Mesenteric fat pad (tissue), 1 donor: ENCODE results near the gene ACSL5. TPM values are rescaled to one million over a fixed set of nuclear protein-coding genes. Genes with fewer than 3 reads are reported as not detected.

Experiments
- DNase-seq: peaks from one replicate; pipeline ENCODE4 v3.0.0-alpha.2; 2020; ENCODE audit warnings: low spot score
- long read RNA-seq: library from polyadenylated mRNA; unstranded; transcript quantifications from one replicate; pipeline ENCODE4 v2.0.0, GENCODE V29; 2020
- total RNA-seq: library from RNA; stranded (reverse); fragmentation: NEBNext Ultra II Directional; extraction: Animal tissue kit (Norgen Biotek cat#: 25700); gene quantifications from one replicate; pipeline ENCODE4 v1.2.1, GENCODE V29; 2021
- donor health status: DM: yes; HTN: yes; CAD: no.

ACSL5 gene, protein sequence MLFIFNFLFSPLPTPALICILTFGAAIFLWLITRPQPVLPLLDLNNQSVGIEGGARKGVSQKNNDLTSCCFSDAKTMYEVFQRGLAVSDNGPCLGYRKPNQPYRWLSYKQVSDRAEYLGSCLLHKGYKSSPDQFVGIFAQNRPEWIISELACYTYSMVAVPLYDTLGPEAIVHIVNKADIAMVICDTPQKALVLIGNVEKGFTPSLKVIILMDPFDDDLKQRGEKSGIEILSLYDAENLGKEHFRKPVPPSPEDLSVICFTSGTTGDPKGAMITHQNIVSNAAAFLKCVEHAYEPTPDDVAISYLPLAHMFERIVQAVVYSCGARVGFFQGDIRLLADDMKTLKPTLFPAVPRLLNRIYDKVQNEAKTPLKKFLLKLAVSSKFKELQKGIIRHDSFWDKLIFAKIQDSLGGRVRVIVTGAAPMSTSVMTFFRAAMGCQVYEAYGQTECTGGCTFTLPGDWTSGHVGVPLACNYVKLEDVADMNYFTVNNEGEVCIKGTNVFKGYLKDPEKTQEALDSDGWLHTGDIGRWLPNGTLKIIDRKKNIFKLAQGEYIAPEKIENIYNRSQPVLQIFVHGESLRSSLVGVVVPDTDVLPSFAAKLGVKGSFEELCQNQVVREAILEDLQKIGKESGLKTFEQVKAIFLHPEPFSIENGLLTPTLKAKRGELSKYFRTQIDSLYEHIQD
- 41.9 TPM for total RNA-seq
- long read RNA-seq, transcript ACSL5-205 (20 exons, 3,281 nt) = minor isoform, 7 of 128 reads
- long read RNA-seq, transcript ACSL5-203 (21 exons, 3,353 nt) = major isoform, 77 of 128 reads
- long read RNA-seq, partial matches to known transcripts = 26 of 128 reads
- long read RNA-seq, other reads (novel, unspliced or antisense) = 11 of 128 reads

DNA sequence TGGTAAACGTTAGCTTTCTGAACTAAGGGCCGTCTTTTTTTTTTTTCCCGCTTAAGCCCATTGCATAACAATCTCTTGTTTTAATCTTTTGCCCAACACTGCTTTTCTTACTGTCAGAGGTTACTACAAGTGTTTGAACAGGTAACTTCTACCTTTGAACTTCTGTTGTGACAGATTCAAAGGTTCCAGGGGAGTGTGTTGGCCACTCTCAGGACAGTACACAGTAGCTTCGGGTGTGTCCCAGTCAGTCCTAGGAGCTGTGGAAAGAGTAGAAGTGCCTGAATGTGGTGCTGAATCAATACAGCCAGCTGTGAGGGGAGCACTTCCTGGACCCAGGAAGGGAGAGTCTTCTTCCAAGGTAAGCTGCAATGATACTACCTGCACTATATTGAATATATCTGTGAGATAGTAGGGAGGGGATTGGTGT lies at the start of gene ACSL5:
TSS of gene ACSL5 (plus strand) at position 205 of the 427 bp plus-strand sequence. CDS start 20,831 bp downstream, outside the sequence.
- no peak for DNase-seq

DNA sequence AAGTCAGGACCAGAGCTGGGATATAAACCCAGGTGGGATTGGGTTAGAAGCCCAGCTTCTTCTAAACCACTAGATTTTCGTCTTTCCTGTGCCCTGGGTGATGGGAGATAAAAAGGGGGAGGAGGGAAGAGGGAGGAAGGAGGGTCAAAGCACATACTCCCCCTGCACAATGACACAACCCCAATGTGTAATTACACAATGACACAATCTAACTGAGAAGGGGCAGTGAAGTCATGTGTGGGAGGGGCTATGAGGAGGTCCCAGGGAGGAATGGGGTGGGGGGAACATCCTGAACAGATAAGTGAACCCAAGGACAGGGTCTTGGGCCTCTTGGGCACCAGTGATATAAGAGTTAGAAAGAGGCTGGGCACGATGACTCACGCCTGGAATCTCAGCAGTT lies 46.2 kb upstream of the ACSL5 start:
- no peak for DNase-seq

DNA sequence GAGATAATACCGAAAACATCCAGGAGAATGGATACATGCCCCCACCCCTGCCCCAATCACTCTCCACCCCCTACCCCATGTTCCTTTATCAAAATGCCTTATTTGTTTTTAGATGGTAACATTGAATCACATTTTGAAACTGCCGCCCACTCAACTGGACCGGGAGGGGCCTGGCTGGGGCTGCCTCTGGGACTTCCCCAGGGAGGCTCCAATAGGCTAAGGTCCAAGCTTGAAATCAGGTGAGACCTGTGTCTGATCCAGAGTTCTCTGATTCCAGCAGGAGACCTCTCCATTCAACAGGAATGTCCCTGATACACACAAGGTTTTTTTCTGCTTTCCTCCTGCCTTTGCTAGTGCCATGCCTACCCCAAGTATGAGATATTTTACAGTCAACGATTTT lies 43.8 kb upstream of the ACSL5 start:
- DNase-seq = no peak

DNA sequence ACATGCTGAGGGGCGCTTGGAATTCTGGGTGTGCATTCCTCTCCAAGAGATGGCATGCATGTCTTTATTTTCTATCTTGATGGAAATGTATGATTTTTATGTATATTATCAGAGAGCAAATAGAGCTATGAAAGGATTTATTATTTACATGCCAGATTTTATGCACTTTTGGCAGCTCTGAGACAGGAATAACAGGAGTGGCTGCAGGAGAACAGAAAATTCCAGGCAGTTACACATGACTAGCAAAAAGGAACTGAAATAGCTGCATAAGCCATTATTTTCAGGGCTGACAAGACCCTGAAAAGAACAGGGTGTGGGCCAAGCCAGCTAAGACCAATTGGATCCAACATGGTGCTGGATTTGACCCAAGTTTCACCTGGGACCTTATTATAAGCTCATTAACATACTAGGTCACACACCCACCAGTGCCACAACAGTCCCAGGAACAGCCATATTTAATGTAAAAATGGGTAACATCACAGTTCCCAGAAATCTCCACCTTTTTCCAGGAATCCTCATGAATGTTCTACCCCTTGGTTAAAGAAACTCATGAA lies 43.2 kb upstream of the ACSL5 start:
- no peak for DNase-seq

DNA sequence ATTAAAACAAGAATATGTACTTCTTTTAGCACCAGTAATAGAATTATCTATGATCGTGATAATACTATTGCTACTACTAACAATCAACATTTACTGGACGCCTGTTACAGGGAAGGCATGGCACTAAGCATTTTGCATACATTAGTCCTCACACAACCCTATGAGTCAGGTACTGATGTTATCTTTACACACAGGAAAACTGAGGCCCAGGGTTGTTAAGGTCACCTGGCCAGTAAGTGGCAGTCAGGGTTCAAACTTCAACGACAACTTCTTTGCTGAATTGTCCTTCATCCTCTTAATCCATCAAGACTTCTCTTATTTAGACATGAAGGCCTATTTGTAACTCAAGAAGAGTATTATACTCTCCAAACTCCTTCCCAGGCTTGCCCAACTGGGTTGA lies 41.9 kb upstream of the ACSL5 start:
- DNase-seq = no peak

DNA sequence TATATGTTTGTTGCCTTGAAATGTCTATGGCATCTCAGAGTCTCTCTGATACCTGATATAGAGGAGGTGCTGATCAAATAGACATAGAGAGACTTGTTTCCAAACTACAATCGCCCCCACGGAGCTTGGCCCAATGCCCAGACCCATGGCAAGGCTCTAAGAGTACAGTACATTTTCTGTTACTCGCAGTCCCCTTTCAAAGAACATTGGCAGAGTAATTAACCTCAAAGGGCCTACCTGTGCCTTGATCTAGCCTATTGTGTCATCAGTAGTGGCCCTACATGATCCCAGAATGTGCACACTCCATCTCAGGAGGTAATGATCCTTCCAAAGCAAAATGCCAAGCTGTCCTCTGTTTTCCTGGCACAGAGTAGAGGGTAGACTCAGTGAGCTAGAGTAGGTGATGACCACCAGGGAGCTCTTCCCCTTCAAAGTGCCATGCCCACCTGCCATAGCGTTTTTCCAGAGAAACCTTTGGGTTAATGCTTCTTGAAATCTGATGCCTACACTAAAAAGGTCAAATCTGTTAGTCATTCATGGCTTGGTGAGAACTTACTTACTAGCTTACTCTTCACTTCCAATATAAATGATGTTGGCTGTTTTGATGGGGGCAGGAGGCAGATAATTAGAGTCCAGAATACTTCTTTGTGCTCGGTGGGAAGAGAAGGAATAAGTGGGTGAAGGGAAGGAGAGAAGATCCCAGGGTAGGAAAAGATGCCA lies 41.2 kb upstream of the ACSL5 start:
- DNase-seq = no peak

DNA sequence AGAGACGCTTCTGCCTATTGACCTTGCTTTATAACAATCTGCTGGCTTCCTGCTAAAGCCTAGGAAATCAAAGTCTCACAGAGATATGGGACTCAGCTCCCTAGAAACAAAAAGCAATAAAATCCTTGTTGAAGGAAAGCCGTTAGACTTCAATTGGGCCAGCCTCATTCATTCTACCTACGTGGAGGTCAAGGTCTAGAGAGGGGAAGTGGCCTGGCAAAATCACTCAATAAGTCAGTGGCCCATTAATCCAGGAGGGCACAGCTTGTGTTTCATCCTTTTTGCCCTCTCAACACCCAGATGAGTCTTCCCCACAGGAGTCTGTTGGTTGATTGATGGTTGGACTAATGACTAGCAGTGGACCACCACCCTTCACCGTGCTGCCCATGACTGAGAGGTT lies 40.5 kb upstream of the ACSL5 start:
- DNase-seq = no peak

DNA sequence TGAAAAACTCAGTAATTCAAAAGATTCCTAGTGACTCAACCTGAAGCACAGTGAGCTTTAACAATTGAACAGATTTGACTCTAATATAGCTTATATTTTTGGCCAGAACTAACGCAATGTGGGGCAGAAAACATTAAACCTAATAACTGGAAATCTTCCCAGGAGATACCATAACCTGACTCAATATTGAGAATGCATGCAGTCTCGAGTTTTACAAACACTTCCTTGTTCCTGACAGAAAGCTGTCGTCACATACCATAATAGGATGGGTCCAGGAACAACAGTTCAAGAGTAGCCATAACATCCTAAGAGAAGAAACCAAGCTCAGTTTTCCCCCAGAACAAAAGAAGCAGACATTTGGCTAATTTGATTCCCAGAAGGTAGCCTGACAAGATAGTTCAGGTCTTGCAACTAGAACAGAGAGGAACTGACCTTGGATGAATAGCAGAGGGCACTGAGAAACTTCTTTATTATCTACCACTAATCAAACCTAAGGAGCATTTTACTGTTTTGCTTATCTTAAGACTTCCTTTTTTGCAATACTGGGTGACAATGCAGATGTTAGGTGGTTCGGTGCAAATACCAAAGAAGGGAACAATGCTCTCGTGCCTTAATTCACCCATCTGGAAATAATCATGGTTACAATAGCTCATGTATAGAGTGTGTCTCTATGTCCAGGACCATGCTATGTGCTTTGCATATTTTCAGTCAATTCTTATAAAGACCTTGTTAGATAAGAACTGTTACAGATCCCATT lies 38.6 kb upstream of the ACSL5 start:
- no peak for DNase-seq

DNA sequence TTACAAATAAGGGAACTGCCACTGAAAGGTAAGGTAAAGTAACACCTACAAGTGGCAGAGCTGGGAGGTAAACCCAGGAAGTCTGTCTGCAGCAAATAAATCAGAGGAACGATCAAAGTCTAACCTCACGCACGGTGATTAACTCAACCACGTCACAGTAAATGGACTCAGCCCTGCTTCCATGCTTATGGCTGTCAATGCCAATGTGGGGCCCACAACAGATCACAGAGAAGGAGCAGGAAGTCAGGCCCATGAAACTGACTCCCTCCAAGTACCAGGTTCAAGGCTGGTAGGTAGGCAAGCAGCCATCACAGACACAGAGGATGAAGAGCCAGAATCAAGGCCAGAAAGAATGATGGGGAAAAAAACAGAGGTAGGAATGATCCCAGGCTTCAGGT lies 38.0 kb upstream of the ACSL5 start:
- DNase-seq = no peak

DNA sequence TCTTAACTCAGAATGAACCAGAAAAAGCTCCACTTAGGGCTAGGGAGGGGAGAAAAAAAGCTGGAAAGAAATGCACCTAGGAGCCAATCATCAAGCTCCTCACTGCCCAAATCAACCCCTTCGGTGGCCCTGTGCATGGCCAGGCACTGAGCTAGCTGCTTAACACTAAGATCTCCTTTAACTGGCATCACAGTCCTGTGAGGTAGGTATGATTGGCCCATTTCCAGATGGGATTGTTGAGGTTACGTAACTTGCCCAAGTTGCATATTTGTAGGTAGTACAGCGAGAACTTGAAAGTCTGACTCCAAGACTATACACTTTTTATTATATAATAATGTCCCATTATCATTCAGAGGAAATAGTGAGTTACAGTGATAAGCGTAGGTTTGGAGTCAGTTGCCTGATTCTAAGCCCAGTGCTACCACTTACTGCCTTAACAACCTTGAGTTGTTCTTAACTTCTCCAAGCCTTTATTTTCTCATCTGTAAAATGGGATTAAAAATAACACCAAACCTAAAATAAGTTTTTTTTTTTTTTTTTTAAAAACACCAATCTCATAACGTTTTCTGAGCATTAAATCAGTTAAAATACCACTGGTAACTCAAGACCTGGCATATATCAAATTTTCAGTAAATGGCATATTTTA lies 37.2 kb upstream of the ACSL5 start:
- no peak for DNase-seq

DNA sequence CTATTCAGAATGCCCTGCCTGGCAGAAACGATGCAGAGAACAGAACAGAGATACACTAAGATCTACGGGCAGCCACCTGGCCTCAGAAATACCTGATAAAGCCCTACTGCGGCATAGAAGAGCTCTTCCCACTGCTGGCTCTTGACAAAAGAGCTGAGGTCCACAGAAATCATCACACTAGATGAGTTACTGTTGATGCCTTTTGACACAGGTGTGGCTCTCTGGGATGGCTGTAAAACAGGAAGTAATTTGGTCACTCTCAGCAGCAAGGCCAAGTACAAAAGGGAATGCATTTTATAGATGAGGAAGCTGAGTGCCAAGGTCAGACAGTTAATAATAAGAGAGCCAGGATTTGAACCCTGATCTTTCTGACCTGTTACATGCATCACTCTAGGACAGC lies 35.0 kb upstream of the ACSL5 start:
- no peak for DNase-seq

DNA sequence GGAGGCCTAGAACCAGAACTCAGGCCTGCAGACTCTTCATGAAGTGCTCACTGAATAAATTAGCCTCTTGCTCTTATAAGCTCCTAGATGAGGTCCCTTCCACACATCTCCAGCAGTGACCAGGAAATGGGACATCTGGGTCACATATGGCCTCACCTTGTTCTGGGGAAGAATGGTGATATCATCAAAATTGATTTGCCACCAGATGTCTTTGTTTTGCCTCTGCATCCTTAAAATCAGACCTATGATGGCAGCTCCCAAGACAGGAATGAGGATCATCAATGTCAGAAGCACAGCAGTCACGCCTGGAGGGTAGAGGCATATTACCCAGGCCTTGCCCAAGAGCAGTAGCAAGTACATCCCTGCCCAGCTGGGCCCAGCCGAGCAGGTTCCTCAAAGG lies 33.3 kb upstream of the ACSL5 start:
- no peak for DNase-seq

DNA sequence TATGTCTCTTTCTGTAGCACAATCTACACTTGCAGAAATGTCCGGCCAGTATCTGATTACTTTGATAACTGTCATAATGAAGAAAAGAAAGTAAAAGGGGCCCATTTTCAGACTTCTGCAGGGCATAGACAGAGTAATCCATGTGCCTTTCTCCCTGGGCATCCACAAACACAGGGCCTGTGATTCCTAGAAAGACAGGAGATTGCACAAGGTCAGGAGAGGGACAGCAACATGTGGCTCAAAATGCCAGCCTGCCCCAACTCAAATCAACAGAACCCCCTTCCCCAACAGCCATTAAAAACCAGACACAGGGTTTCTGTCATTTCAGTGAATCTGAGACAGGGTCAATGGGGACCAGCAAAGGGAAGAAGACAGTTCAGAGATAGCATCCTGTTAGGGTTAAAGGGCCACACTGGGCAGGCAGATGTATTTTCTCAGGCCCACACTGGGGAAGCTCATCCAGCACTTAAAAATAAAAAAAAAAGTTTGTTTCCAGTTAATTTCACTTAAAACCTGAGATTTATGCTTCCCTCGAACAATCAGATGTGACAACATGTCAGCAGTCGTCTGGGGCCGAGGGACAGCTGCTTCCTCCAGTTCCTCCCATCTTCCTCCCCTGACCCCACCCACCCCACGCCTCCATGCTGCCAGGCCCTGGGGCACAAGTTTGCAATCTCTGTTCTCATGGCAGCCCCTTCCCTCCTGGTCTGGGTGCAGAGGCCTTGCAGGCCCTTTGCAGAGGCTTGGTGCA lies 30.7 kb upstream of the ACSL5 start:
- DNase-seq = no peak

DNA sequence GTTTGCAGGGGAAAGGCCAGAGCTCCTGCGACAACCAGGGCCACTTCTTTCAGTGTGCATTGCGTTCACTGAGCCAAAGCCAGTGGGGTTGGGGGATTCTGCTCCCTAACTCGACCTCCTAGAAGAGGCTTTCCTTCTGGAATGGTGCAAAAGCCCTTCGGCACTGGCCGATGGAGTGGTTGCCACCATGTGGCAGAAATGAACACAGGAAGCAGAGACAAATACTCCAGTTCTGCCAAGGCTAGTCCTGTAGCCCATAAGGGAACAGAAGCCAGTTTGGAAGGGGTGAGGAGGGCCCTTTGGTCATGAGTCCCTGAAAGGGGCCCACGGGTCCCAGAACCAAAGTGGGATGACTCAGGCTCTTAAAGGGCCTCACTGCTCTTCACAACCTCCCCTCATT lies 29.7 kb upstream of the ACSL5 start:
- DNase-seq = no peak

DNA sequence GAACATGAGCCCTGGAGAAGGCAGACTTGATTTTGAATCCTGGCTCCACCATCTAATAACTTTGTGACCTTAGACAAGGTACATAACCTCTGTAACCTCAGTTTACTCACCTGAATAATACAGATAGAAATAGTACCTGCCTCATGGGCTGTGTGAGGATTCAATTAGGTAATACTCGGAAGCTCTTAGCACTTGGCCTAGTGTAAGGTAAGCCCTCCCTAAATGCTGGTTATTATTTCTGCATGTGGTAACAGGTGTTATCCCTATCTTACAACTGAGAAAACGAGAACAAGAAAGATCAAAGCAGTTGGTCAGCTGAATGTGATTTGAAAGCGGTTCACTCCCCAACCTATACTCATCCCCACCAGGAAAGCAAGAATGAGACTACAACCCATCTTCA lies 28.7 kb upstream of the ACSL5 start:
- DNase-seq = no peak

DNA sequence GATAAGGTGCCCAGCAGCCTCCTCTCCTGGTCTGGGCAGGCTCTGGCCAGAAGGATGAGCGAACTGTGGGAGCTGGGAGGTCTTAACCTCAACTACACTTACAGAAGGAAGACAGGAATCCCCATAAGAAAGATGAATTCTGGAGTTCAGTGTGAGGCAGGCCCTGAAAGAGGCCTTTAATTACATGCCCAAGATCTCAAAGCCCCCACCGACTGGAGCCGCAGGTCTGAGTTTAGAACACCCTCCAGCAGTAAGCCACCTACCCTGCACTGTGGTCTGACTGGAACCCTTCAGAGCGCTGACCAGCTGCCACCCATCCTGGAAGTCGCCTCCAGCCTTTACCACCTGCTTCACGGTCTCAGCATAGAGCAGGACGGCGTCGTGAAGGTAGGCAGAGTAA lies 28.2 kb upstream of the ACSL5 start:
- DNase-seq = no peak

DNA sequence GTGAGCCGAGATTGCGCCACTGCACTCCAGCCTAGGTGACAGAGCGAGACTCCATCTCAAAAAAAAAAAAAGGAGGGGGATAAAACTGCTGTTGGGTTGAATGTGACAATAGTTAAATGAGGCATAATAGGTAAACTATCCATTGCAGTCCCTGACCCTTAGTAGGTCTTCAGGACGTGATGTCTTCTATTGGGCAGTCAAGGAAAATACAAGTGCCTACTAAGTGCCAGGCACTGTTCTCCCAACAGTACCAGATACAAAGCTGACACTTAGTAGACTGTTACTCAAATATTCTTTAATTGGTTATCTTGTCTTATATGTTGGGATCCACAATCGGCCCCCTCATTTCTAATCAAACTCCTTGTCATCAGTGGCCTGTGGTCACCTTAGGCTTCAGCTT lies 27.1 kb upstream of the ACSL5 start:
- no peak for DNase-seq

DNA sequence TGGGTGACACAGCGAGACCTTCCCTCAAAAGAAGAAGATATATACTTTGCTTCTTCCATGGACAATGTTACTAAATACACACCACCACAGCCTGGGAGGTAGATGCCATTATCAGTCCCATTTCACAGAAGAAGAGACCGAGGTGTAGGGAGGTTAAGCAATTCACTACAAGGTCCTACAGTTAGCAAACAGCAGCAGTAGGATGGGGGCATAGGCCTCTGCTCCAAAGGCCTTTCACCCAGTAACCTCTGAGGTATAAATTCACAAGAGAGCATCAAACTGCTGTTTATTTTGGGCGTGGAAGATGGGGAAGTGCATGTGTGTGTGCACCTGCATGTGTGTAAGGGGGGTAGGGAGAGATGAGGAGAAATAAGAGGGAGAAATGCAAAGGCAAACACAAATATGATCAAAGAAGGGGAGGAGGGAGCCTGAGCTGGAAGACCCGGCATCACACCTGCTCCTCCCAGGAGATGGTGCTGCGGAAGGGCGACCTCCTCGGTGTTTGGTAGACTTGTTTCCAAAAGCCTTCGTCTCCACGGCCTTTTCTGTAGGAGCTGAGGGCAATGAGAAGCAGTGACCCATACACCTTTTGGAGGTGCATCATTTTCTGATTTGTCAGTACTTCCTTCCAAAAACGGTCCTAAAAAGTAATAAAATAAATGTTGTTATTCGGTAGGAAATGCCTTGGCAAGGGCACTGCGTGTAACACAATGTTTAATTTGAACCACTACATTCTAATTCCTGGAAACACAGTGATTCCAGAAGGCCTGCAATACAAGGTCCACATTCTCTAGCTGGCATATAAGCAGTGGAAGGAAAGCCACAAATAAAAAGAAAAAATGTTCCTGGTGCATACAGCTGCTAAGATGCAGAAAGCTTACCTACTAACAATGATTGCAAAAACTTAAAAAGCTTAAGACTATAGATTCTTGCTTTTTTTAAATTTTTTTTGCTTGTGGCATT lies 25.9 kb upstream of the ACSL5 start:
- DNase-seq = no peak
